Fibroblast of upper back skin (primary cell): ENCODE measurements around the gene DUS1L.

ENCODE experiments used
- DNase-seq: peaks from one replicate; pipeline ENCODE4 v3.0.0-alpha.2; 2013

DUS1L gene

GRCh38 chr17:82022310-82022980 is 43.2 kb downstream of the DUS1L start, which contains the start of gene CENPX:
TSS of gene CENPX (minus strand) at chr17:82022878. CDS start at chr17:82022861, 17 bp downstream.
- DNase-seq = no peak

DNA sequence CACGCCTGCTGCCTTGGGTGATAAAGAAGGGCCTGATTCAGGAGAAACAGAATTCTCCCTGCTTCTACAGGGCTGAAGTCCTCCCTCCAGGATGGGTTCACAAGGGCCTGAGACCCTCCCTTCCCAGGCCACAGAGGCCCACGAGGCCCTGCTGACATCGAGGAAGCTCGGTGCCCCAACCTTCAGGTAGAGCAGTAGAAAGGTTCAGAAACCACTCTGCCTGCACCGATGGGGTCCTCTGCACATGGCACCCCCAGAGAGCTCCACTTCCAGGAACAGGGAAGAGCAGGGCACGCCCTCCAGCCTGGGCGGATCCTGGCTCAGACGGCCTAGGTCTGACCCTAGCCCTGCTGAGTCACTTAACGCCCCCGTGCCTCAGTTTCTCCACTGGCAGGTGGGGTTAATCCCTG is 43.7 kb downstream of the DUS1L start:
- no peak for DNase-seq

GRCh38 chr17:82021107-82021899 is 44.3 kb downstream of the DUS1L start:
- peak; percentile 64 for DNase-seq

DNA sequence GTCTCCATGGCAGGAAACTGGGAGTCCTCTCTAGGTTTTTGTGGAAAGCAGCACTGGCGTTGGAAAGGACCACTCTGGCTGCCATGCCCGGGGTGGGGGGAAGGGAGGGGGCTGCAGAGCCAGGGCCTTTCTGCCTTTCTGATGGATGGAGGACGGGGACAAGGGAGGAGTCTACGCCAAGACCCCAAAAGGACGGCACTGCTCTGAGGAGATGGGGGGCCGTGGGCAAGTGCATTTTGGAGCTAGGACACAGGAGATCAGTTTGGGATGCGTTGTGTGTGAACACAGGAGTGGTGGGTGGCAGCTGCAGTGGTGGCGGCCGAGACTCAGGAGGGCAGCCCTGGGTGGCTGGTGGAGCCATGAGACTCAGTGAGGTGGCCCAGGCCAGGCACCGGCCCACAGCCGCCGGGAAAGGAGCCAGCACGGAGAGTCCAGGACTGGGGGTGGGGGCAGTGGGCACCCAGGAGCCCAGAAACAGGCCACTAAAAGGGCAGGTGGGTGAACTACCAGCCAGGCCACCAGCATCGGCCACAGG is 45.0 kb downstream of the DUS1L start:
- DNase-seq = no peak

DNA sequence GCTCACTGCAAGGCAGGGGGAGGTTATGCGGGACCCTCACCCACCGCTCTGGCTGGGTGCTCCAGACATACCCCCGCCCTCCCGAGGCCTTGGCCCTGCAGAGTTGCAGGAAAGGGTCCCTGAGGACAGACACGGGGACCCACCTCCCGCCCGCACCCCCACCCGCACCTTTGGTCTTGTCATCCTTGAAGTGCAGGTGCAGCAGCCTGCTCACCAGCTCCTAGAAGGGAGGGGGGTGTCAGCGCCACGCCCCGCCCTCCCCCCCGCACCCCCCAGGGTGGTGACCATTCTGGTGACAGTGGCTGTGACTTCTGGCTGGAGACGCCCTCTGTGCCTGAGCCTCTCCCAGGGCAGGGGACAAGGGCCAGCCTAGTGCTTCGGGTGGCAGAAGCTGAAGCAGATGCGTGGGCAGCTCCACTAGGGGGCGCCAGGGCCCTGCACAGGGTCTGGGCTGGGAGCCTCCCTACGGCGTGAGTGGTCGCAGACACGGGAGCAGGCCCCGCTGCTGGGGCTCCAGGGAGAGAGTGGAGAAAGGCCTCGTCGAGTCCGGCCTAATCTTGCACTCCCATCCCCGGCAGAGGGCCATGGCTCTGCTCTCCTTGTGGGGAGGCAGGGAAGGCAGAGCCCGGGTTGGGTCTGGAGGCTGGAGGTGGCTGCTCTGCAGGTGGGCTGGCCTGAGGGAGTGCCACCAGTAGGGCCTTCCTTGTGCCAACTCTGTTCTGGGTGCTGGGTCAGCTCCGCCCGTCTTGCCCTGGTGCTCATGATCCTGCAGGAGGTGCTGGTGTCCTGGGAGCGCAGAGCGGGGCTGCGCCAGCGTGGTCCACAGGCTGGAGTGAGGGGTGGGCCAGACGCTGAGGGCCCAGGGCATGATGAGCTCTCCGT is 45.7 kb downstream of the DUS1L start:
- DNase-seq = peak; percentile 30

GRCh38 chr17:82018989-82019689 is 46.5 kb downstream of the DUS1L start:
- DNase-seq = no peak

DNA sequence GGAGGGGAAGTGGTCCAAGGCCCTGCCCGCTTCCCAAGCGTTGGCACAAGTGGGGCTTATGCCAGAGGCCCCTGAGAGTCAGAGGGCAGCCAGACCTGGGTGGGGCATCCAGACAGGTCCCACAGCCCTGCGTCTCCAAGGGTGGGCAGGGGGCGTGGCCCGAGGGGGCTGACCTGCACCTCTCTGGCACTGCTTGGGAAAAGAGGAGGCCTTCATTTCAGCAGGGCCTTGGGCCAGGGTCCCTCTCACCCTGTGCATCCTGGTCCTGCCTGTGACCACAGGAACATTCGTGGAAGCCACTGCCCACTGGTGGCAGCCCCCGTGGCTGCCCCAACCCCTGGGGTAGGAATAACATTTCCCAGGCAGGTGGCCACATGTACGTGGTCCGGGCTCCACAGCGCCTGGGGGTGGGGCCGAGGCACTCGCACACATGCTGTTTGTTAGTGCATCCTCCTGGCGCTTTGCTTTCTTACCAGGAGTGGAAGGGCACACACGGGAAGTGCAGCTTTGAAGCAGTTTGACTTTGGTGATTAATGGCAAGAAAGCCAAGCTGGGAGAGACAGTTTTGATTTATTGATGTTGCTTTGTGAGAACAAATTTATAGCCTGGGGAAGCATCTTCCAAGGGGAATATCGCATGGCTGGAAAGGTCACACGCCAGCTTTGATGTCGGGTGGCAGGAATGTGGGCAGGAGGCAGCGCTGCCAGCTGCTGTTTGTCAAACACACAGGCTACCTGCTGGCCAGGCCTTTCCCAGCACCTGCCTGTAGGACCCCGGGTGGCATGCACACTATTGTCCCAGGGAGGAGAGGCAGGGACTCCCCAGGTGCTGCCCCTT is 47.2 kb downstream of the DUS1L start:
- DNase-seq = no peak

DNA sequence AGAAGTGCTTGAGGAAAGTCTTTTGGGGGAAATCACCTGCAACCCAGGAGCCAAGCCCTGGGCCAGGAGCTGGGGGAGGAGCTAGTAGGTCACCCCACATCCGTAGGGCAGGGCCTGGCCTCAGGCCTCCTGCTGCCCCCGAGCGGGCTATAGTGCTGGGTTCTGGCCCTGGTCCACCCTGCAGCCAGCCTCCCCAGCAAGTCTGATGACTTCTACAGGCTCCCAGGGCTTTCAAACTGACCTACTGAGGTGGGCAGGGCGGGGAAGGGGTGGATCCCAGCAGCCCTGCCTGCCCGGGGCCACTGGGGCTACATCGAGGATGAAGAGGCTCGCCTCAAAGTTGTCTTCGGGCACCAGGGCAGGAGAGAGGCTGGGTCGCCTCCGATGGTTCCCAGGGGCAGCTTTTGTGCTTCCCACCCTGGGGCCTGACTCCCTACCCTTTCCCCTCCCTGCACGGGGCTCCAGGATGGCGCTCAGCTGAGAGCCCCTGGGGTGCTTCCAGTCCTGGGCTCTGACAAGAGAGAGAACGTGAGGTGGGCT is 47.9 kb downstream of the DUS1L start:
- no peak for DNase-seq

- no peak for DNase-seq
Measured at GRCh38 chr17:82016875-82017459, 48.6 kb downstream of the DUS1L start.

DNA sequence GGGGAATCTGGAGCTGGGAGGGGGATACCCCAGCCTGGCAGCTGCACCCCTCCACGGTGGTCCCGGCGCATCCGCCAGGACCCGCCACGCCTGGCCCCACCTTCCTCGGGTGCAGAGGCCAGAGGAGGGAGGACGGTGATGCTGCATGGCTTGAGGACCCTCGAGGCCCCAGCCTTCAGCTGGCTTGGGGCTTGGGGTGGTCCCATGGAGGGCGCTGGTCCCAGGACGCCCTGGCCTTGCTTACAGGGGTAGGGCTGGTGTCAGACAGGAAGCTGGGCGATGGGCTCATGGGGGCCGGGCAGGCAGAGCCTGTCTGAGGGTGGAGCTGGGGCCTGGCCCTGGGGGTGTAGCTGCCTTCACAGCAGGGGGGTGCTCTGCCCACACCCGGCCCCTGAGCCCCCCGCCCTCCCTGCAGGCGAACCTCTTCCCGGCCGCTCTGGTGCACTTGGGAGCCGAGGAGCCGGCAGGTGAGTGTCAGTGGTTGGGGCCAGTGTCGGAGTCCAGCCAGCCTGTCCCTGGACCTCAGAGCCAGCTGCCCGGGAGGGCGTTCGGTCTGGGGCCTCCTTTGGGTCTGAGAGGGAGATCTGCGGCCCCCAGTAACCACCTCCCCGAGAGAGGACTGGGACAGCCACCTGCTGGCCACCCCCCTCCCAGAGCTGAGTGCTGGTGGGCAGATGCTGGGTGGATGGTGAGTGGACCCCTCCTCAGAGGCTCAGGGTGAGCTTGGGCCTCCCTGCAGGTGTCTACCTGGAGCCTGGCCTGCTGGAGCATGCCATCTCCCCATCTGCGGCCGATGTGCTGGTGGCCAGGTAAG is 49.3 kb downstream of the DUS1L start:
- no peak for DNase-seq

DNA sequence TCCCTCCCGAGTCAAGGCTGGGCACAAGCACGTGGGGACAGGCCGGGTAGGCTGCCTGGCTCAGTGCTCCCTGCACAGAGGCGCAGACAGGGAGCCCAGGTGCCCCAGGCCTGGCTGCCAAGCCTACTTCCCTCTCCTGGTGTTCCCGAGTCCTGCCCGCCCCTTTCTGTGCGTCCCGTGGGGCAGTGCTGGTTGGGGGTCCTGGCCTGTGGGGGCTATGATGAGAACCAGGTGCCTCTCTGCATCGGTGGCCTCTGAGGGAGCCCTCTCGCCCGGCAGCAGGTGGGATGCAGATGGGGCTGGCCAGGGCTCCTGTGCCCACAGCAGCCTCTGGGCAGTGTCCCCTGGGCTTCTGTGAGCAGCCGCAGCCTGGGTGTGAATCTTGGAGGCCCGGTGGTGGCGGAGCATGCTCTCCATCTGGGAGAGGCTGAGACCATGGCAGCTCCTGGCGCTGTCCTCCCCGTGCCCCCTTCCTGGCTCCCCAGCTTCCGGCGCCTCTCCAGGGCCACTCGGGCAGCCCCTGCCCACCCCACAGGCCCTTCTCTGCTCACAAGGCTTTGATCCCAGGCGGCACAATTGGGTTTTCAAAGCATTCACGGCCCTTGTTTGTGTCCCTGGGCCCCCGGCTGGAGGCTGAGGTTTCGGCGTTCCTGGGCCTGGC is 50.2 kb downstream of the DUS1L start:
- no peak for DNase-seq

- DNase-seq = no peak
Measured at GRCh38 chr17:82014971-82015310, 50.7 kb downstream of the DUS1L start.

- DNase-seq = no peak
Measured at GRCh38 chr17:82014432-82014831, 51.2 kb downstream of the DUS1L start.

DNA sequence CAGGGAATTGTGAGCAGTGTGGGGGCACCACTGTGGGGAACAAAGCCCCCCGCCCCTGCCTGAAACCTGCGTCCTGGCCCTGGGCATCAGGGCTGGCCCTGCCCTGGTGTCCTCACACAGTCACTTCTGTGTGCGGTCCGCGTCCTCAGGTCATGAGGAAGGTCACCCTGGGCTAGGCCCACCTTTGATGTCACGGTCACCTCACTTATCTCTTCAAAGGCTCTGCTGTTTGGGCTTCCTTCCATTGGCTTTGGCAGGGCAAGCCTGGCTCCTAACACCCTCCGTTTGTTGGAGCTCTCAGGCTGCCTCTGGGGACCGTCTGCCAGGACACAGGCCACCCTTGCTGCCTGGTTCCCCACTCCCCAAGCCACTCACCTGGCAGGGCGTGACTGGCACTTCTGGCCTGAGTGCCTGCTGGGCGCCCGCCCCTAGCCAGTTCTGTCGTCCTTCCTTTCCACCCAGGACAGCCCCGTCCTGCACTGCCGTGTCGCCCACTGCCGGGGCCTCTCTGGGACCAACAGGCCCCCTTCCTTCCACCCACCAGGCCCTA is 51.8 kb downstream of the DUS1L start:
- no peak for DNase-seq

GRCh38 chr17:82013341-82013740 is 52.3 kb downstream of the DUS1L start:
- no peak for DNase-seq

GRCh38 chr17:82012640-82013295 is 52.8 kb downstream of the DUS1L start:
- no peak for DNase-seq

DNA sequence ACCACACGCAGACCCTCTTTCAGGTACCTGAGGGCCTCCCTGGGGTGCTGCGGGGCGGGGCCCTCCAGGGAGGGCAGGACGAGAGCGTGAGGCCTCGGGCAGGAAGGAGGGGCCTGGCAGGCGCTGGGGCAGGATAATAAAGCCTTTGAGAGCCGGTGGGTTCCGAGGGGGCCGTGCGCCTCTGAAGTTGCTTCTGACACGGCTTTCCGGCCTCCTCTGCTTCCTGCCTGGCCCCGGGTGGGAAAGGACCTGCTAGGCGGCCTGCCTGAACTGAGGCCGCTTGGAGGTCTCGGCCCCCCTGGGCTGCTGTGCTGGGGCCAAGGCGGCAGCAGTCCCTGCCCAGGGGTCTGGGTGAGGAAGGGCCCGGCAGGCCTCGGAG is 53.4 kb downstream of the DUS1L start:
- no peak for DNase-seq

- DNase-seq = no peak
Measured at GRCh38 chr17:82011617-82012187, 53.9 kb downstream of the DUS1L start.
